ENCODE measurements around the gene SRSF11.

- TF ChIP-seq CTCF (conservative IDR thresholded peaks at IDR 0.05; ENCODE audit: low read depth, low read length): no peak
- no peak for TF ChIP-seq EZH2 (IDR thresholded peaks at IDR 0.05; ENCODE audit: low read length, unreplicated experiment)
- TF ChIP-seq EZH2phosphoT487 (IDR thresholded peaks at IDR 0.05; ENCODE audit: borderline replicate concordance, low read length): no peak
These were observed 9.6 kb upstream of the SRSF11 start for GRCh38 chr1:70211541-70211940.

Data from PC-3 (cell line).